HG03457 (cell line): ENCODE data around the gene KIAA2012.

Source experiments
- ATAC-seq: cut with Tn5 transposase; IDR thresholded peaks from one replicate; pipeline ENCODE4 v1.9.1; 2021; ENCODE audit warnings: moderate number of reproducible peaks; ENCODE audit not compliant: unreplicated experiment

The KIAA2012 gene

DNA sequence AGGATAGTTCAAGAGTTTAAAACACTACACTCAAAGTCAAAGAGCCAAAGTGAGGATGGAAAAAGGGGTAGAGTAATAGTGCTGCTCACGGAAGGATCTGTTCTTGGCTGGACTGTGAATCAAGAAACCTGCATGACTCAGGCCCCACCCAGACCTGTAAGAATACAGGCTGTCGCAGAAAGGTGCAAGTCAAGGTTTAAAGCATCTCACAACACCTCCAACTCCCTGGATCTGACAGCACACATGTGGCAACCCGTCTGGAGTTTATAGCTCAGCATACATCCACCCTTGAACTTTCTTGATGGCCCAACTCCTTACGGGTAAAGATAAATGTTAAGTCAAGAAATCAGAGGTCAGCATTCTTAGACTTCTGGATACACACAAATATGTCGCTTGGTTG, 6.3 kb downstream of the KIAA2012 start:
- no peak for ATAC-seq

- no peak for ATAC-seq
Observed at GRCh38 chr2:202084265-202084664, 11.2 kb downstream of the KIAA2012 start.

DNA sequence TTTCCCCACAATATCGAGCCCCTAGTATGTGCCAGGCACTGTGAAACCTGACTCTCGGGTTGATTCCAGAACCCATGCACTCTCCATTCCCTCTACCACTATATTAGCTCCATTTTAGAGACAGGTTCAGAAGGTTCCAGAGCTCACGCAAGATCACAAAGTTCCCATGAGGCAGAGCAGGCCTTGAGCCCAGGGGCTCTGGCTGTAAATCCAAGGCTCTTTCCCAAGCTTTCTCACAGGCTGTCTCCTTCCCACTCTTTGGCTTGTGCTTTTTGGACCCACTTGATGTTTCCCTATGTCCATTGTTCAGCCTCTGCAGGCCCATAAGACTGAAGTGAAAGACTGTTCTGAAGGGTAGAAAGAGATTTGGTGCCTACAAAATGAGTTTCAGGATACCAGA, 15.7 kb downstream of the KIAA2012 start:
- ATAC-seq: no peak

GRCh38 chr2:202090530-202090929, 17.5 kb downstream of the KIAA2012 start:
- no peak for ATAC-seq

DNA sequence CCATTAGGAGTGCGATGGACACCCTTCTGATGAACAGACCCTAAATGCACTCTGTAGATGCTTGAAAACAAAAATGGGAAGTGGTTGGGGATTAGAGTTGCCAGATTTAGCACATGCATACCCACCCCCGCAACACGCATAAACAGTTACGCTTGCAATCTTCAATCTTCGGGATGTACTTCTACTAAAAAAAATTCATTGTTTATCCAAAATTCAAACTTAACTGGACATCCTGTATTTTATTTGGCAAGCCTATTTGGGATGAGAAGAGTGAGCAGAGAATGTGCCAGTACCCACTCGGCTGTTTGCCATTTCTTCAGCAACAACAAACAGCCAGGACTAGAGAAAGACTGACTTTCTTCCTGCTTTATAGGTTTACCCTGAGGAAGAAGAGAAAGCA, 18.4 kb downstream of the KIAA2012 start:
- no peak for ATAC-seq

DNA sequence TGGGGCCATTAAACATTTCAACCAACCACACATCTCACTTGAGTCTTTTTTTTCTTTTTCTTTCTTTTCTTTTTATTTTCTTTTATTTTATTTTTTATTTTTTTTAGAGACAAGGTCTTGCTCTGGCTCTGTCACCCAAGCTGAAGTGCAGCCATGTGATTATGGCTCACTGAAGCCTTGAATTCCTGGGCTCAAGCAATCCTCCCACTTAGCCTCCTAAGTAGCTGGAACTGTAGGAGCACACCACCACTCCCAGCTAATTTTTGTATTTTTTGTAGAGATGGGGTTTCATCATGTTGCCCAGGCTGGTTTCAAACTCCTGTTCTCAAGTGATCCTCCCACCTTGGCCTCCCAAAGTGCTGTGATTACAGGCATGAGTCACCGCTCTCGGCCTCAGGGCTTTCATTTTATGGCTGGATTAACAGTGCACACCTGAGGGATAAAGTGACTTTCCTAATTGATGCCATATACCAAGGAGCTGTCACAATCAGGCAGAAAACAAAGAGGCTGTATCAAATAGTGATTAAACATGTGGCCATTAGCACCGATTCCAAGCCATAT, 21.5 kb downstream of the KIAA2012 start:
- no peak for ATAC-seq

DNA sequence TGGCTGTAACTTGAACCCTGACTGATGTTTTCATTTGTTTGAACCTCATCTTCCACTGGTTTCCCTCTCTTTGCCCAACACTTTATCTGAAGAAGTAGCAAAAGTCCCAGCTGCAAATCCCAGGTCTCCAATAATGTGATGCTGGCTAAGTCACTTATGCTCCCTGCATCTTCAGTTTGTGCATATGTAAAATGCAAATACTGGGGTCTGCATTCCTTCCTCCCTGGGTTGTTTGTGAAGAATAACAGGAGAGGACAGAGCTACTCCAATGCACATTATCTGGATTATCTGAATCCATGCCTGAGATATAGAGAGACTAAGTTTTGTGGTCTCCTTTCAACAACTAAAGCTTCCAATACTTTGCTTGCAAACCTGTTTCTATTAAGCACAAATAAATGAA, 22.2 kb downstream of the KIAA2012 start:
- no peak for ATAC-seq

GRCh38 chr2:202096736-202097135, 23.7 kb downstream of the KIAA2012 start:
- ATAC-seq: no peak

GRCh38 chr2:202098291-202098690, 25.2 kb downstream of the KIAA2012 start:
- no peak for ATAC-seq

DNA sequence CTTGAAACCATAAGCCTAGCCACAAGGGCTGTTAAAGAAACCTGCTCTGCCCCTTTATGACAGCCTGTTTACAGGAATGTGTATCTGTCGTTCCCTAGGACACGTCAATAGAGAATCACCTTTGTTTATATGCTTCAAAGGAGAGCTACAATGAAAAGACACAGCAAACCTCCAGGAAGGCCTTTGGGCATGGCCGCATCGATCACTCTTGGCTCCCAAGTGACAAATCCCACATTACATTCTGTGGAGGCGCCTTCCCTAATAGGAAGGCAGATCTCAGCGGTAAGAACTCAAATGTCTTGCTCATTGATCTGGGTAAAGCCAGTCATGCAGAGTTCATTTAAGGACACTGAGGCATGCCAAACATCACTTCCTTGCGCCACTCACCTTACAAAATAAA, 26.5 kb downstream of the KIAA2012 start:
- ATAC-seq: no peak

DNA sequence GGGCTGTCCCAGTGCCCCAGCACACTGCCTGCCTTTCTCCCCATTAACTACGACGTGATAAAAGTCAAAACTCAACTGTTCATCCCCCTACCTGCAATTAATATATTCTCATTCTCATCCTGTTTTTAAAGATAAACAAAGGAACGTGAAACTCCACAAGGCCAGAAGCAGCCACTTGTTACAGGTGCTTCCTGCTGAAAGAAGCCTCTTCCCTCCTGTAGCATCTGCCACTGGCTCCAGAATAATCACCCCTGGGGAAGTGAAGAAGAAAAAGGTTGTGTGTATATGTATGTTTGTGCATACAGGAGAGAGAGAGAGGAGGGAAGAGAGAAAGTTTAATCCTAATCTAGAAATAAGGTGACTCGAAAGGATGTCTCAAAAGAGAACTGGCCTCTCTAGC, 27.1 kb downstream of the KIAA2012 start:
- no peak for ATAC-seq

DNA sequence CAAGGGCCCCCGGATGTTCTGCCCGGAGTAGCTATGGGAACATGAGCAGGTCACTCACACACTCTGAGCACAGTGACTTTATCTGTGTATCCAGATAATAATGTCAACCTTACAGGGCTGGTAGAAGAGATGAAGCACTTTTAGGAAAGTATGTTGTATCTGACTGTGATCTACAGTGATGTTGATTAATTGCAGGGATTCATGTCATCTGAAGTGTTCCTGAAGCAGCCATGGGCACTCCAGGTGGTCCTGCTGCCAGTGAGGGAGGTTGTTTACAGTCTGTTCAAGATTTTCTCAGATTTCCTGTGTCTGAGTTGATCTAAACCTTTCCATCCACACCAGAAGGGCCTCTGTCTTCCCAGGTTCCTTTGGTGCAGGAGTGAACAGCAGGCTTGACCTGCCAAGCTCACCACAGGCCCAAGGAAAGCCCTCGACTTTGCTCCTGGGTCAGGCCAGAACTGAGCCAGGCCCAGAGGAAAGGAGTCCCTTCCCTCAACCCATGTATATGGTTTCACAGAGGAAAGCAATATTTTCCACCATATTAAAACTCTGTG, 28.0 kb downstream of the KIAA2012 start:
- ATAC-seq: no peak

DNA sequence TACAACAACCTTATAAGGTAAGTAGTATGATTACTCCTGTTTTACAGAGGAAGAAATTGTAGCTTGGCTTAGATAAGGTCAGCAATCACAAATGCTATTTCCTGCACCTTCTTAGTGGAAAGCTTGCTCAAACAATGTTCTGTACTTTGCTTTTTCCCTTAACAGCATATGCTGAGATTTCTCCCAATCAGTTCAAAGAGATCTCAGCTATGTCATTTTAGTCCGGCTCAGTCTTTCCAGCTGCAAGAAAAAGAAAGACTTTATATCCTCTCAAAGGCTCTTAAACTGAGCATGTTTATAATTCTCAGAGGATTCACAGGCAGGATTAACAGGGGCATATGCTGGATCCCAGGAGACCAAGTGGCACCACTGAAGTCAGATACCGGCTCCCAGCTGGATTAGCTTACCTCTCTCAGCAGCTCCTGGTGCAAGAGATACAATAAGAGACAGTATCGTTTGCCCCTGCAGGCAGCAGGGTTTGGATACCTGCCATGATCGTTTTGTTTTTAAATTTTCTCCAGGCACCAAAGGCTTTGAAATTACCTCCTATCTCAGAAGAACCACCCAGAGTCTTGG, 29.5 kb downstream of the KIAA2012 start:
- ATAC-seq: no peak

GRCh38 chr2:202104286-202104870, 31.3 kb downstream of the KIAA2012 start:
- no peak for ATAC-seq

GRCh38 chr2:202105025-202105424, 32.0 kb downstream of the KIAA2012 start:
- no peak for ATAC-seq

GRCh38 chr2:202108345-202108744, 35.3 kb downstream of the KIAA2012 start:
- no peak for ATAC-seq

GRCh38 chr2:202109139-202109736, 36.2 kb downstream of the KIAA2012 start:
- ATAC-seq: no peak

GRCh38 chr2:202109737-202110184, 36.7 kb downstream of the KIAA2012 start:
- ATAC-seq: no peak

GRCh38 chr2:202110491-202110890, 37.4 kb downstream of the KIAA2012 start:
- ATAC-seq: no peak

DNA sequence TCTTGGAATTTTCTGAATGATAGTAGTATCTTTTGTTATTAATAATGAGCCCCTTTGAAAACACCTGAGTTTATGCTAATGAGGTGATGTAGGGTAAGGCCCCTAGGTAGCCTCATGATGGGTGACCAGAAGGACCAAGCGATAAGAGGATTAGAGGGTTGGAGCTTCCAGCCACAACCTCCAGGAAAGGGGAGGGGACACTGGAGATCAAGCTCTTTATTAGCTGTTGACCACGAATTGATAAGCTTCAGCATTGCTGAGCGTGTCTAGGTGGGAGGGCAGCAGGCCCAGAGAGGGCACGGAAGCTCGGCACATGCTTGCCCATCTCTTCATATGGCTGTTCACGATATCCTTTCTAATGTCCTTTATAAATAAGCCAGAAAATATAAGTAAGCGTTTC, 39.0 kb downstream of the KIAA2012 start:
- no peak for ATAC-seq

- no peak for ATAC-seq
Observed at GRCh38 chr2:202113571-202114142, 40.6 kb downstream of the KIAA2012 start.

- ATAC-seq: no peak
Observed at GRCh38 chr2:202114291-202114690, 41.2 kb downstream of the KIAA2012 start.
